GM18505 (cell line): ENCODE data around the gene FOXN4.

Source experiments
- ATAC-seq: cut with Tn5 transposase; IDR thresholded peaks from one replicate; pipeline ENCODE4 v1.9.1; 2021; ENCODE audit not compliant: unreplicated experiment
- POLR2A ChIP-seq: IDR thresholded peaks from 4 replicates; pipeline ENCODE4 v1.6.1; 2011; ENCODE audit warnings: borderline replicate concordance; ENCODE audit not compliant: insufficient read depth, insufficient read length; ENCODE audit errors: extremely low read depth

Gene FOXN4

DNA sequence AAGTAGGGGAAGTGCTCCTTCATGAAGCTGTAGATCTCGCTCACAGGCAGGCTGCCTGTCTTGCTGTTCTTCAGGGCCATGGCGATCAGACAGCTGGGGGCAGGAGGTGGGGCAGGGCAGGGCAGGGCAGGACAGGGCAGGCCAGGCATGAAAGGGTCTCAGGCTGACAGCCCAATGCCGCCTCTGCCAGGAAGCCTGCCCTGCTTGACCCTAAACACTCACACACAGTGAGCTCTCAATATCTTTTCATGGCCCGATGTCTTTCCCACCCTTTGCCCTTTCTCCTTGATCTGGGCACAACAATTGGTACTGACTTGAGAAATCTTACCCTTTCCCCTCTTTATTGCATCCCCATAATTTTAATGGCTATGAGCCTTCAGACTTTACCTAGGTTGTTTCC is 22.4 kb downstream of the FOXN4 start:
- no peak for TF ChIP-seq POLR2A

DNA sequence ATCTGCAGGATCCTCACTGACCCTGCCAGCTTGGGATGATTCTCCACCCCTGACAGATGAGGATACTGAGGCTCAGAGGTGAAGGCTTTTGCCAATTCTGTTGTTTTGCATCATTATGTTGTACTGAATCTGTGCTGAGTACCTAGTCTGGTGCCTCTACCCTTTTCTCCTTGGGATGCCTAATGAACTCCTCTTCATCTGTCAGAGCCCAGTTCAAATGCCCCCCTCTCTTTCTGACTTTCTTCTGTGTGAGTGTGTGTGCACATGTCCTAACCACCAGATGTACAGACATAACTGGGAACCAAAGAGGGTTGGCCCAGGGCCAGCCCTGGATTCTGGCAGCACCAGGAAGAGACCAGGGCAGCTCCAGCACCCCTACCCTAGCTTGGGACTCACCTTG is 22.8 kb downstream of the FOXN4 start:
- no peak for ATAC-seq
- TF ChIP-seq POLR2A: no peak

More for the DNA sequence above, 22.4 kb downstream of the FOXN4 start:
- ATAC-seq: no peak

DNA sequence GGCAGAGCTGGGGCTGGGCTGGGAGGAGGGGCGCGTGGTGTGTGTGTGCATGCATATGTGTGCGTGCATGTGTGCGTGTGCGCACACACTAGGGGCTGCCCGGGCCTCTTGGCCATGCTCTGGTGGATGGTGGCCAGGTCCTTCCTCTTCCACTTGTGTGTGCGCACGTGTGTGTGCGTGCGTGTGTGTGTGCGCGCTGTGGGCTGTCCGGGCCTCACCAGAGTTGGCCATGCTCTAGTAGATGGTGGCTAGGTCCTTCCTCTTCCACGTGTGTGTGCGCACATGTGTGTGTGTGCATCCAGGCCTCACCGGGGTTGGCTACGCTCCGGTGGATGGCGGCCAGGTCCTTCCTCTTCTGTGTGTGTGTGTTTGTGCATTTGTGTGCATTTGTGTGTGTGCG is 24.7 kb downstream of the FOXN4 start:
- no peak for TF ChIP-seq POLR2A
- no peak for ATAC-seq

DNA sequence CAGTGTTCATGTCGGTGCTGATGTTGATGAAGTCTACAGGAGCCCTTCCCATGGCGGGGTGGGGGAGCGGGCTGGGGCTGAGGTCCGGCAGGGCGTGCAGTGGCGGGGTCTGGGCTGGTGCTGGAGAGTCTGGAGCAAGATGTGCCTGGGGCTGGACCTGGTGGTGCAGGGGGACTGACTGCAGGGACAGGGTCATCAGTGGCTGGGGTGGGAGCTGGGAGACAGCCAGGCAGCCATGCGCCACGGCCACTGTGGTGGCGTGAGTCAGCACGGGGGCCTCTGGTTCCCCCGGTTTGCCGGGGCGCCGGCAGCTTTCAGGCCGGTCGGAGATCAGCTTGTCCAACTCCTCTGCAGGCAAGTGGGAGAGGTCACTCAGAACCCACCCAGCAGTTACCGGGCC is 27.6 kb downstream of the FOXN4 start:
- TF ChIP-seq POLR2A: no peak
- ATAC-seq: no peak

DNA sequence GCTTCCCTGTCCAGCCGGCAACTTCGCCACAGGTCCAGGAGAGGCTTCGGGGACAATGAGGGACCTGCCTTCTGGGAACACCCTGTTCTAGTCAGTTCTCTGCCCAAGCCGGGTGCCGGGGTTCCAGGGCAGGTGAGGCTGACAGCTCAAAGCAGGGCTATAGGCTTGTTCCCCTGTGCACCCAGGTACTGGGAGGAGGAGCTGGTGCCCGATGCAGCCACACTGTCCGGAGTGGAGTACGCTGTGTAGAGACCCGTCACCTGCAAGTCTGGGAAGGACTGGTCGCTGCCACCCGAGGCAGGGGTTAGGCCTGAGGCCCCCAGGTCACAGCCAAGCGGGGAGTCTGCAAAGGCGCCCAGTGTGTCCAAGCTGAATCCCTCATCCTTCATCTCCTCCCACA is 29.6 kb downstream of the FOXN4 start:
- ATAC-seq: no peak

DNA sequence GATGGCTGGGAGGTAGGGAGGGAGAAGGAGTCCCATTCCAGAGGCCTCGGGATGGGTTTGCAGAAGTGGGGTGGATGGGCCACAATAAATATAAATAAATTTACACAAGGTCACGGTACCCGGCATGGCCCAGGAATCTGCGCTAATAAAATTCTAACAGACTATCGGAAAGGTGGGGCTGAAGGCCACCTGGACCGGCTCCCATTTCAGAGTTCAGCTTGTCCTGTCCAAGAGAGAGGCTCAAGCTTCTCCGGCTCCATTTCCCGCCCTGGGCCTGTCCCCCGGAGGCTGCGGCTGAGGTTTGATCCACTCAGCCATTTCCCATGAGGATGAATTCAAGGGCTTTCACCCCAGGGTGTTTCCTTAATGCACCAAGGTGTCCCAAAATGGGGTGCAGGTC is 30.2 kb downstream of the FOXN4 start:
- no peak for TF ChIP-seq POLR2A
- no peak for ATAC-seq

More for the DNA sequence above, 29.6 kb downstream of the FOXN4 start:
- TF ChIP-seq POLR2A: no peak

DNA sequence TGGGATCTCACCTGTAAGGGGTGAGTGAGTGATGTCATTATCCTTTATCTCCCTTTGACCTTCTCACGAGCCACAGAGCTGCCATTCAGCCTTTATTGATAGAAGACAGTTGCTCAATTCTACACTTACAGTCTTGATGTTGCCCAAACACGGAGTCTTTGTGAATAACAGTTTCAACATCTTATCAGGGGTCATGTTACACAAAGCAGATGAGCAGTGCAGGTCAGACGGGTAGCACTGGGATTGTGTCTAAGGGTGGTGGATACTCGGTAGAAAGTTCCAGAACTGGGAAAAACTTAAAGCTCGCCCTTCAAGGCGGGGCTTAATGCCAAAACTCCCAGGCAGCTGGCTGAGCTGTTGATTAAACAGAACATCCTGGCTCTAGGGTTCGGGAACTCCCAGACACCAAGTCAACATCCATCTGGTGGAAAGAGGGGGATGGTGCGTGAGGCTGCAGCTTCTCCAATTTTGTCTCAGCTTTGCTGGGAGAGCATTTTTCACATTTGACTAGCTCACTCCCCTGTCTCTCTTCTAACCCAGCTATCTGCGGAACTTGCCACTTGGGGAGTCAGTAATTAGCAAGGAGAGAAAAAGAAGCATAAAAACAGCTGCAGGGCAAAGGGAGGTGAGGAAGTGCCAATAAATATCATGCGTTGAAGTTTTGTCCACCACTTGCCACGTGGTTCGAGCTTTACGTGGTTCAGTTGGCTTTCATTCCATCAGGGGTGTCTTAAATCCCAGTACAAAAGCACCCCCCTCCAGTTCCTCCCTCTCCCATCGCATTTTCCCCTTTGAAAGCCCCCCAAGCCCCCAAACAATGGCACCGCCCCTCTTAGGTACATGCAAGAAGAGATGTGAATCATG is 31.0 kb downstream of the FOXN4 start:
- TF ChIP-seq POLR2A: no peak

DNA sequence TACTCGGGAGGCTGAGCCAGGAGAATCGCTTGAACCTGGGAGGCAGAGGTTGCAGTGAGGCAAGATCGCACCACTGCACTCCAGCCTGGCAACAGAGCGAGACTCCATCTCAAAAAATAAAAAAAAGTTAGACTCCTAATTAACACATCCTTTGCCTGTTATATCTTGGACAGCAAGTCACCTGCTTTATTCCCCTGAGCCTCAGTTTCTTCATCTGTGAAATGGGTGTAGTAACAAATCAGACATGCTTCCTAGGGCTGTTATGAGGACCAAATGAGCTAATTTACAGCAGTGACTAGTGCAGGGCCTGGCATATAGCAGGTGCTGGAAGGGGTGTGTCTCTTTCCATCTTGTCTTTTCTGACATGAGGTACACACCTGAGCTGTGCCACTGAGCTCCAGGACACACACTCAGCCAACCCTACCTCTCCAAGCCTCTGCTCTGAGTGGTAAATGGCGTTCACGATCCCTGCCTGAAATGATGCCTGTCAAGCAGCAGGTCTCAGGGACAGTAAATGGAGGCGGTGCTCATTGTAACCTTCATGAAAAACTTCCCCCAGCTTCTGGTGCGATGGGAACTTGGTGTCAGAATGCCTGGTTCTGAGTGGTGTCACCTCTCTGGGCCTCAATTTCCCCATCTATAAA is 31.7 kb downstream of the FOXN4 start:
- no peak for TF ChIP-seq POLR2A
- no peak for ATAC-seq

More for the DNA sequence above, 31.0 kb downstream of the FOXN4 start:
- ATAC-seq: no peak

DNA sequence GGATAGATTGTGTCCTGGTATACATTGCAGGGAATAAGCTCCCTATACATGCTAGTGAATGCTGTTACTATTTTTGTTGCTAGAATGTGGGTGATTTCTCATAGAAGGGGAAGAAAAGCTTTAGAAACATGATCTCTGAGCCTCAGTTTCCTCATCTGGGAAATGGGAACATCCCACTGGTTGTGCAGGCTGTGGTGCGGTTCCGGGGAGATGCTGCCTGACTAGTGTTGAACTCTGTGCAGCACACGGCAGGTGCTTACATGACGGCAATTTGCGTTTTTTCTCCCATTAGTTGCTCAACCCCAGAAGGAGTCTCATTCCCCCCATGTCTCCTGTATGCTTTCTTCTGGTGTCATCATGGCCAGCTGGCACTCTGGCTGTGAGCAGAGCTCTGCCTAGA is 32.9 kb downstream of the FOXN4 start:
- no peak for ATAC-seq
- TF ChIP-seq POLR2A: no peak

DNA sequence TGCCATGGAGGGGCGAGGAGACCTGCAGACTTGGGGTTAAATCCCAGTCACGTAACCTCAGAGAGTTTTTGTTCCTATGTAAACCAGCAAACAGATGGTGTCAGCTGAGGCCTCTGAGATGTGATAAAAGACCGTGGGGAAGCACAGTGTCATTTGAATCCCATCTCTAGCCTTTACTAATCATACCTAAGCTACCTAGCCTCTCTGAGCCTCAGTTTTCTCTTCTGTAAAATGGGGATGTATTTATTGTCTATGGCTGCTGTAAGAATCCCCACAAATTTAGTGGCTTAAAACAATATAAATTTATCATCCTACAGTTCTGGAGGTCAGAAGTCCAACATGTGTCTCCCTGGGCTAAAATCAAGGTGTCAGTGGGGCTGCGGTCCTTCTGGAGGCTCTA is 33.9 kb downstream of the FOXN4 start:
- TF ChIP-seq POLR2A: no peak
- ATAC-seq: no peak

DNA sequence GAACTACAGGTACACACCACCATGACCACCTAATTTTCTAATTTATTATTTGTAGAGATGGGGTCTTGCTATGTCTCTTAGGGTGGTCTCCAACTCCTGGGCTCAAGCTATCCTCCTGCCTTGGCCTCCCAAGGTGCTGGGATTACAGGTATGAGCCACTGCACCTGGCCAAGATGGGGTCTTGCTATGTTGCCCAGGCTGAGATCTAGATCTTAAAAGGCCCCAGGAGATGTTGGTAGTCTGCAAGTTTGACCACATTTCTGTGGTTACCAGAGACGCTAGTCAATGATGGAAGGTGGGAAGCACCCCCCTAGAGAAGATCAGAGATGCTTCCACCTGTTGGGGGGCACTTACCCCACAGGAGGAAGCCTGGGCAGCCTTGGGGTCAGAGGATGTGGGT is 34.7 kb downstream of the FOXN4 start:
- no peak for TF ChIP-seq POLR2A

DNA sequence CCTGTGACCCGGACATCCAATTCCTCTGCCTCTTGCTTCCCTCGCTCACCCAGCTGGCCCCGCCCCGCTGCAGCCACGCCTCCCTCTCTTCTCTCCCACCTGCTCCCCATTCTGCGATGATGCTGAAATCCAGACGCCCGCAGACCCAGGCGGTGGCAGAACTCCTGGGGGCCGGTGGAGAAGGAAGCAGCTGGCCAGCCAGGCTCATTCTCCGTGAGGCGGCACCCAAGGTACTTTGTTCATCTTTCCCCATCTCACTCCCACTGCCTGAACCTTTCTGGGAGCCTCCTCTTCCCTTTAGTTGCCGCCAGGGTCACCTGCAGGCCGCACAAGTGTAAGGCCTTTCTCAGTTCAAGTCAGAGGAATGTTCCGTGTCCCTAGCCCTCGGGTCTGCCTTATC is 35.7 kb downstream of the FOXN4 start:
- ATAC-seq: no peak
- TF ChIP-seq POLR2A: no peak

More for the DNA sequence above, 34.7 kb downstream of the FOXN4 start:
- ATAC-seq: no peak

DNA sequence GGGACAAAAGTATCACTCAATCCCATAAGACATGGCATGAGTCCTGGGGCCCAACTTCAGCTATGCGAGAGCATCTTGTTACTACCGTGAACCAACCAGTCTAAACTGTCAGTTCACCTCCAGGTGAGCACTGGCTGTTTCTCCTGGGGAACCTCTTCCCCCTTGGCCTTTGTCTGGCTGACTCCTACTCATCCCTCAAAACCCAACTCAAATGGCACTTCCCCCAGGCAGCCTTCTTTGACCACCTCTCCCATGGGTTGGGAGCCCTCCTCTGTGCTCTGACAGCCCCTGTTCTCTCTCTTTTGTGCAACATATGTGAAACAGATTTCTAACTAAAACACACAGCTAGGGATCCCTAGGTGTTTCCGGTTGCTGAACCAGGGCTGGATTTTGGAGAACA is 37.7 kb downstream of the FOXN4 start:
- no peak for TF ChIP-seq POLR2A
- ATAC-seq: no peak

DNA sequence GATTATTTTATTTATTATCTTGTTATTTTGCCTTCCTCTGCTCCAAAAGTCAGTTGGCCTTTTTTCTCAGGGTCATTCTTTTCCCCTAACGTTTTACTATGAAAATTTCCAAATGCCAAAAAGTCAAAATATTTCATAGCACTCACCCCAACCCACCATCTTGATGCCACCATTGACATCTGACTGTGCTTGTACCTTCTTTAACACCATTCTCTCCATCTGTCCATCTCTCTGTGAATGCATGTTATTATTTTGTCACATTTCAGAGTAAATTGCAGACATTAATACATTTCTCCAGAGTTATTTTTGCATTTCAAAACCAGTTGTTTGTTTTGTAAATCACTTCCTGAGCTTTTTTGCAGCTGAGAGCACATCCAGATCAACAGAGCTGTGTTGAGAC is 38.6 kb downstream of the FOXN4 start:
- no peak for TF ChIP-seq POLR2A

DNA sequence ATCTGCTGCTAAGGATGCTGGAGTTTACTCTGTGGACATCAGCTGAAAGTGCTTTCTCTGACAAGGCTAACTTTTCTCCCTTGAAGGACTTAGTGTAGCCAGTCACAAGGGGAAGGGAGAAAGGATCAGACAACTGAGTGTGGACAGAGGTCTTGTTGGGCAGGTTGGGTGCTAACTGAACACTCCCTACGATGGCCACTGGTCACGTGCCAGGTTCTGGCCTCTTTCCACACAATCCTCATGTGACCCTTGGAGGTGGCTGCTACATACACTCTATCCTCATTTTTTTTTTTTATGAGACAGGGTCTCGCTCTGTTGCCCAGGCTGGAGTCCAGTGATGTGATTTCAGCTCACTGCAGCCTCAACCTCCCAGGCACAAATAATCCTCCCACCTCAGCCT is 39.7 kb downstream of the FOXN4 start:
- no peak for ATAC-seq
- TF ChIP-seq POLR2A: no peak

More for the DNA sequence above, 38.6 kb downstream of the FOXN4 start:
- ATAC-seq: no peak

DNA sequence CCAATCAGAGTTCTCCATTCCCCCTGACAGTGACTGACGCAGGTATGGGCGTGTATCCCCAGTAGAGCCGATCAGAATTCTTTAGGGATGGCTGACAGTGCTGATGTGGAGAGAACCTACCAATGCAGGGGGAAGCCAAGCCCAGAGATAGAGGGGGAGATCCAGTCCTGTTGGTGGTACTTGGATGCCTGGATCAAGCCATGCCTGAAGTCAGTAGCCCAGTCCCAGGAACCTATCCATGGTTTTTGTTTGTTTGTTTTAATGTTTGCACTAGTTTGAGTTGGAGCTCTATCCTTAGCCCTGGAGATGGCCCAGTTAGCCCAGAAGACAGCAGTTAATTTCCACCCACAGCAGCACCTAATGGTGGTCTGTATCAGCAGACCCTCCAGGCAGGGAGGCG is 40.2 kb downstream of the FOXN4 start:
- TF ChIP-seq POLR2A: no peak
- no peak for ATAC-seq
